Non-pigmented ciliary epithelial cell (primary cell): ENCODE data around the gene CCDC122.

Experiments
- DNase-seq: peaks from one replicate; pipeline ENCODE4 v3.0.0-alpha.2; 2010; ENCODE audit warnings: low read depth

CCDC122 gene

GRCh38 chr13:43800828-43801227 lies 78.7 kb downstream of the CCDC122 start:
- no peak for DNase-seq

DNA sequence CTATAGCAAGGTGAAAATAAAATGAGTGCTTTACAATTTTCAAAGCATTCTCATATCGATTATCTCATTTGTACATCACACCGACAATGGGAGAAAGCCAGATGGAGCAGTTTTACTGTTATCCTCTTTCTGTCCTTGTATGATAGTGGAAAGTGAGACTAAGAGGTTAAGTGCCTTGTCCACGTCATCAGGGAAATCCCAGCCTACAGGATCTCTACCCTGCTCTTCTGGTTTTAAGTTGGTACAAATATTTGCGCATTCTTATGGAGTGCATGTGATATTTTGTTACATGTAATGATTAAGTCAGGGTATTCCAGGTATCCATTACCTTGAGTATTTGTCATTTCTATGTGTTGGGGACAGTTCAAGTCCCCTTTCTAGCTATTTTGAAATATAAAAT lies 80.3 kb downstream of the CCDC122 start:
- DNase-seq = no peak

DNA sequence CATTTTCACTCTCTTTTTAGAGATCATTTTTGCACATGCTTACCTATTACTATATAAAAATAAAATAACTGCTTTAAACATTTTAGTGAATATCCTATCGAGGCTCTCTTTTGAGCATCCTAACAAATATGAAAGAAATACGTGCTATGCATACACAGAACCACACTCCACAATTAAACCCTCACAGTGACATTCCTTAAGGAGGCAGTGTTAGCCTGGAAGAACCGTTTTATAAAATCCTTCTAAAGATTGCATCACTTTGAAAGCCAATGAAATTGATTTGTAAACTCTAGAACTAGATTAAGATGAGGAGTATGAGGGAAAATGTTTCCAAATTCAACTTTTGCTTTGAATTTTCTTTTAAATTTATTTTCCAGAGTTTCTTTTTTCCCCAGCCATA lies 81.7 kb downstream of the CCDC122 start:
- no peak for DNase-seq

DNA sequence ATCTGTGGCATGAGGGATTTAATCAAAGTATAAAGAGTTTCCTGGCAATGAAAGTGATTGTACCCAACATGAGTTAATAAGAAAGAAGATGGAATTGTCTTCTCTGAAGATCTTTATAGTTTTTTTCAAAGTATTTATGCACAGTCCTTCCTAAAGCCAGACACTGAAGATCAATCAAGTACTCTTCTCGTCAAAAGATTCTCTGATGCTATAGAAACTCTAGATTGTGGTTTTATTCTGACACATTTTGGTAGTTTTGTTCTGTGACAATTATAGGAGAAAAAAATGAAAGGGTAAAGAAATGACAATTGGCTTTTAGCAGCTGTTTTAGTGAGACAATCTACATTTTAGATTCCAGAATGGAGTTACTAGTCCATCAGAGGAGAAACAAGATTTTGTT lies 82.4 kb downstream of the CCDC122 start:
- DNase-seq = no peak

- no peak for DNase-seq
Observed at GRCh38 chr13:43794416-43794815, 85.1 kb downstream of the CCDC122 start.

DNA sequence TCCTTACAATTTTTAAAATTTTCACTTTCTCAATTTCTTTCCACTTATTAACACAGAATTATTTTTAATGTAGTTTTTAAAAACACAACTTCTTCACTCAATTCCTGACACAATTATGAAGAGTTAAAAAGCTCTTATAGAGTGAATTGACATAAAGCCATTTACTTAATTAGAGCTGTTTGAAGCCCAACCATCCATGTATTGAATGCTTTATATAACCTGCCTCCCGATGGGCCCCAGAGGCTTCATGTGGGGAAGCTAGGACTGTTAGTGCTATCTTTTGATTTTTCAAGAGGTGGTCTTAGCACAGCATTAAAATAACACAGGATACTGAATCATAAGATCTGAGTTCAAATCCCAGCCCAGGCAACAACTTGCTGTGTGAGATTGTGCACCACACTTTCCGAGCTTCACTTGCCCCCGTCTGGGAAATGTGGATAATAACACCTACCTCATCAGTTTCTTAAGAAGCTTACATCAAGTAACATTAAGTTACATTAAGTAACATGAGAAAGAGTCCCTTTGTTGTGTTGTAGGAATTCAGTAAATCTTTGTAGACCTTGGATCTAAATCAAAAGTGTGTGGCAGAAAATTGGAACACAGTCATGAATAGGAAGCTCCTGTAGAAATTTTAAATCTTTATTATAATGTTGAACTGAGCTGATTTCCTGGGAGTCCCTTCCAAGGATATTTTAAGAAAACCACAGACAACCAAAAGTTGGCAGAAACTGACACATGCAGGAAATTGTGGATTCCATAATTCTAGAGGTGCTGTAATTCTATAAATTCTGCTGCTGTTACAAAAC lies 87.3 kb downstream of the CCDC122 start:
- no peak for DNase-seq

- DNase-seq = no peak
Observed at GRCh38 chr13:43787997-43788396, 91.5 kb downstream of the CCDC122 start.

GRCh38 chr13:43787518-43787891 lies 92.0 kb downstream of the CCDC122 start:
- no peak for DNase-seq

GRCh38 chr13:43786766-43787517 lies 92.6 kb downstream of the CCDC122 start, which contains the start of gene ENOX1:
Gene ENOX1, minus strand, starts transcription at chr13:43786972.
- DNase-seq = no peak

GRCh38 chr13:43786472-43786765 lies 93.1 kb downstream of the CCDC122 start:
- no peak for DNase-seq
